OCI-LY7 (cell line): Measurements from ENCODE around the gene MYL6.

Experiments used
- CTCF ChIP-seq: fragments of 200-600 bp; sonication (generic); conservative IDR thresholded peaks from 2 replicates; pipeline ENCODE4 v1.5.1; 2014; ENCODE audit warnings: mild to moderate bottlenecking, antibody characterized with exemption, low read length, moderate library complexity, mixed read lengths
- EZH2phosphoT487 ChIP-seq: fragments of 200-600 bp; sonication (generic); IDR thresholded peaks from 2 replicates; pipeline ENCODE4 v1.6.1; 2018; ENCODE audit warnings: low read depth, borderline replicate concordance, mild to moderate bottlenecking, mixed run types, antibody characterized with exemption, low read length, moderate library complexity, mixed read lengths

- no peak for TF ChIP-seq CTCF
- no peak for TF ChIP-seq EZH2phosphoT487
These were observed 30.6 kb downstream of the MYL6 start for GRCh38 chr12:56188778-56189098.
